HK-2 (cell line): ENCODE measurements around the gene DKK1.

Experiments used
- DNase-seq: peaks from one replicate; pipeline ENCODE4 v3.0.0-alpha.2; 2018; ENCODE audit not compliant: unreplicated experiment

The DKK1 gene, protein sequence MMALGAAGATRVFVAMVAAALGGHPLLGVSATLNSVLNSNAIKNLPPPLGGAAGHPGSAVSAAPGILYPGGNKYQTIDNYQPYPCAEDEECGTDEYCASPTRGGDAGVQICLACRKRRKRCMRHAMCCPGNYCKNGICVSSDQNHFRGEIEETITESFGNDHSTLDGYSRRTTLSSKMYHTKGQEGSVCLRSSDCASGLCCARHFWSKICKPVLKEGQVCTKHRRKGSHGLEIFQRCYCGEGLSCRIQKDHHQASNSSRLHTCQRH

DNA sequence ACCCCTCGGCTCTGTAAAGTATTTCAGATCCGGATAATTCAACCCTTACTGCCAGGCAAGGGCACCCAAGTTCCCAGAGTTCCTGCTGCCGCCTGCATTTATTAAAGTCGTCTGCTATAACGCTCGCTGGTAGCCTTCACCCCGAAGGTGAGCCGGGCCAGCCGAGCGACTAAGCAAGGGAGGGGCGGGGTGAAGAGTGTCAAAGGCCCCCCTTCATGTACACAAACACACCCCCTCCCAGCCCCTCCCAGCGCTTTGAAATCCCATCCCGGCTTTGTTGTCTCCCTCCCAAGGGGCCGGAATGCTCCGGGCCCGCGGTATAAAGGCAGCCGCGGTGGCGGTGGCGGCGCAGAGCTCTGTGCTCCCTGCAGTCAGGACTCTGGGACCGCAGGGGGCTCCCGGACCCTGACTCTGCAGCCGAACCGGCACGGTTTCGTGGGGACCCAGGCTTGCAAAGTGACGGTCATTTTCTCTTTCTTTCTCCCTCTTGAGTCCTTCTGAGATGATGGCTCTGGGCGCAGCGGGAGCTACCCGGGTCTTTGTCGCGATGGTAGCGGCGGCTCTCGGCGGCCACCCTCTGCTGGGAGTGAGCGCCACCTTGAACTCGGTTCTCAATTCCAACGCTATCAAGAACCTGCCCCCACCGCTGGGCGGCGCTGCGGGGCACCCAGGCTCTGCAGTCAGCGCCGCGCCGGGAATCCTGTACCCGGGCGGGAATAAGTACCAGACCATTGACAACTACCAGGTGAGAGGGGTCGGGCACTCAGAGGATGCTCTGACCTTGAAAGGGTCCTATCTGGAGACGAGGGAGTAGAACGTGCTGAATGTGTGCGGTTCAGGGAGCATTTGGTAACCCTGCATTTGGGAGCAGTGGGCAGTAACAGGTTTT, at the start of gene DKK1:
TSS of gene DKK1 (plus strand) at position 349 of the 889 bp plus-strand sequence. CDS start at position 503, 154 bp downstream.
- peak; percentile 87 for DNase-seq

DNA sequence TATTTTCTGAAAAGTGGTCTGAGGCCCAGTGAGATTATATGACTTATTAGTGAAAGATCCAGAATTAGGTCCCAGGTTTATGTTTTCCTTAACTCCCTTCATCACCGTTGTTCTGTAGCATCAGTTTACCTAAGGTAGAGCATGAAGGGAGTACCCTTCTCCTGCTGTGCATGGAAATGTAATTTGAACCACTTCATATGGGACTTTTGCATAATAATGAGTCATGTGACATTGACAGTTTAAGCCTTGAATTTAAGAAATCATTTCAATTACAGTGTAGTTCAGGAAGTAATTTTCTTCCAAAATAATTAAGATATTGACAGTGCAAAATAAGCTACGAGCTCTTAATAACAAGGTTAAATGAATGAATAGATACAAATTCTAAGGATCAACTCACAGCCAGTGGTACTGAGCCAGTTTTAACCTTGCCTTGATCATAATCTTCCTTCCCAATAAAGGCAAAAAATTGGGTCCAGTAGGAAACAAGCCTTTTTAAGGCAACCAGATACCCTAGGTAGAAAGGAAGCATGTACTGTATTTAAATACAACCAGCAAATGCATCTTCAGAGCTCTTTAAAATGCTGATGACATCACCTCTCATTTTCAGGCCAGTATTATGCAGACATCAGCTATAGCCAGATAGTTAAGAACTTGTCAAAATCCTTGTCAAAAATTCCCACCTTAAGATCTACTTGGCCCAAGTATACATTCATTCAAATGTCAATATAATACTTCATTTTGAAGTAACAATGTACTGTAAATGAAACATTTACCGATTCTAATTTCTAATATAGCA, 48.8 kb upstream of the DKK1 start:
- no peak for DNase-seq

DNA sequence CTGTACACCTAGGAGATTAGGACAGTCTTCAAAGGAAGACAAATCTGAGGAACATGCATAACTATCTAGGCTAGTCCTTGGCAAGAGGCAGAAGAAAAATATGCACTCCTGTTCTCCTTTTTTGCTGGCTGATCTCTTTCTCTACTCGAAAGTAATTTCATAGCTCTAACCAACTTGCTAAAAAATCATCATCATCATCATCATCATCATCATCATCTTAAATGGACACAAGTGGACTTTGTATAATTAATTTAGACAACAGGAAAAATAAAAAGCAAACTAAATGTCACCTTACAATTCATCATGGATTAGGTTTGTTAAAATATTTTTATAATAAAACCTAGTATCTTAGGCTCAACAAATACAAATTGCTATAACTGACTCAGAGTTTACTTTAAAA, 47.2 kb upstream of the DKK1 start:
- DNase-seq, result no peak

DNA sequence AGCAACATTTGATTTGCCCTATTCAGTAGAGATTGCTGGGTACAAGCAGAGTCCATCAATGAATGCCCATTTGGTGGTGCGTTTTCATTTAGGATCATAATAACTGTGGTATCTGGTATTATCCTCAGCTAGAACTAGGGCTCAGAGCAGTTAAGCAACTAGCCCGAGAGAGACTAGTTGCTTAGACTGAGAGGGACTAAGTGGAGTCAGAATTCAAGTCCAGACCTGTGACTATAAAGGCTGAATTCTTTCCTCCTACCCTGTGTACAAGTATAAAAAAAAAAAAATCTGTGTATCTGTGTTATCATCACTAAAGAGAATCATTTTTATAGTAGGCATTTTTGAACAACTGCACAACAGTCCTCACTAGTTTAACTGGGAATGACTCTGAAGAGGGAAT, 45.3 kb upstream of the DKK1 start:
- DNase-seq, result no peak

DNA sequence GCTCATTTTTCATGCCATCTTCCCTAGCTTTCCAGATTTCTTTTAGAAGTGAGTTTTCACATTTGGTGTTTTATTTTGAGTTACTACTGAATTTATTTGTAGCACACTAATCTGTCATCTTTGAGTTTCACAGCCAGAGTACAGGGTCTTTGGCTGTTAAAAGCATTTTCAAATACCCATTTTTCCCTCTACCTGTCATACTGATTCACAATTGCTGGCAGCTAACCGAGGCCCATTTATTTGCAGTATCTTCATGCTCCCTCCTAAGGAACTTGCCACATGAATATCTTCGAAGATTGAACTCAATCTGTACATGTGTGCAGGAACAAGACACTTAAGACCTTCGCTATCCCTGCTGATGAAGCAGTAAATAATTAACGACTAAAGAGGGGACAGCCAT, 44.8 kb upstream of the DKK1 start:
- no peak for DNase-seq

DNA sequence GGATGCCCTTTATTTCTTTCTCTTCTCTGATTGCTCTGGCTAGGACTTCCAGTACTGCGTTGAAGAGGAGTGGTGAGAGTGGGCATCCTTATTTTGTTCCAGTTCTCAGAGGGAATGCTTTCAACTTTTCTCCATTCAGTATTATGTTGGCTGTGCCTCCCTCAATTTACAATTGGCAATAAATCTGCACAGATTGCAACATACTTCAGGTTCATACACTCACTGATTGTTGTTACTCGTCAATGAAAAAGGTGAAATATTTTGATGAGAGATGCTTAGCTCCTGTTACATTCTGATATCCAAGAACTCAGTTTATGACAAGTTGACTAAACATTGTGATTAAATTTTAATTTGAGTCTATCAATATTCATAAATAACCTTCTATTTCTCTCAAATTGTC, 37.9 kb upstream of the DKK1 start:
- no peak for DNase-seq

DNA sequence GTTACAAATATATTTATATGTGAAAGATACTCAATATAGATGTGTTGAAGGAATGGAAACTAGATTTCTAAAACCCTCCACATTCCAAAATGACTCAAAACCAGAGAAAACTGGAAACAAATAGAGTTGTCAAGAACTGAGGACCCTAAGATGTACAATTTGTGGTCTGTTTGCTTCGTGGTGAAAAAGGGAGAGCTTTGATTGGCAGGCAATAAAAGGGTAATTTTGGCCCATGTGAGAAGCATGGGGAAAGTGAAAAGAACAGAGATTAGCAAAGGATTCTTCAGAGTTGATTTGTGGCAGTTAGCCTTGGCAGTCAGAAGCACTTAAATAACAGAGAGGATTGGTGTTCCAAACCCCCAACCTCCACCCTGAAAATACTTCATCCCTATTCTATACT, 37.1 kb upstream of the DKK1 start:
- DNase-seq, result no peak

DNA sequence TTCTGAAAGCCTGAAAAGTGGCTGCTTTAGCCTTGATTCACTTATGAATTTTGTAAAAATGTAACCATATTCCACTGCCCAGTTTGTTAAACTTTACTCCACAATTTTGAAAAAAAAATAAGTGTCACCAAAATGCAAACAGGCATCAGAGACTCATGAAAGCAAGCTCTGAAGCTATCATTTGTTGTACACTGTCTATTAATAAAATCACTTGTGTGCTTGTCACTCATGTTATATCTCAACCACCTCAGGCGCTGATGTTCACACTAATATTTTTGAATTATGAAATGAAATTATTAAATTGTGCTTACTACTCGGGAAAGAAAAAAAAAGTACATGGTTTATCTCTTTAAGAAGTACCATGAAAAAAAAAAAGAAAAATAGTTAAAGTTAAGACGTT, 34.5 kb upstream of the DKK1 start:
- DNase-seq, result no peak

DNA sequence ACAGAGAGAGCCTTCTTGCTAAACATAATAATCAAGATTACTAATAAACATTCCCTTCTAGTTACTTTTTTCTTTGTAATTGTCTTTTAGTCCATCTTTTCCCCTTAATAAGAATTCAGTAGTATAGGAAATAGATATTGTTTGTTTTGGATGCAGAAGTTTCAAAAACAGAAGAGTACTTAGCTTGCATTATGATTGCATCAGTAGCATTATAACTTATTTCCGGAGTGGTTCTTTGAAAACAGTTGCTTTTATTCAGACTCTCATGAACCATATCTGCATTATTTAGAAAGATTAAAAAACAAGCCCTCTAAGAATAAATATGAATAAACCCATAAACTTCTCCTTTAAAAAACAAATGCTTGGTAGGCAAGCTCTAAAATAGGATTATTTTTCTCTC, 34.0 kb upstream of the DKK1 start:
- DNase-seq, result no peak

DNA sequence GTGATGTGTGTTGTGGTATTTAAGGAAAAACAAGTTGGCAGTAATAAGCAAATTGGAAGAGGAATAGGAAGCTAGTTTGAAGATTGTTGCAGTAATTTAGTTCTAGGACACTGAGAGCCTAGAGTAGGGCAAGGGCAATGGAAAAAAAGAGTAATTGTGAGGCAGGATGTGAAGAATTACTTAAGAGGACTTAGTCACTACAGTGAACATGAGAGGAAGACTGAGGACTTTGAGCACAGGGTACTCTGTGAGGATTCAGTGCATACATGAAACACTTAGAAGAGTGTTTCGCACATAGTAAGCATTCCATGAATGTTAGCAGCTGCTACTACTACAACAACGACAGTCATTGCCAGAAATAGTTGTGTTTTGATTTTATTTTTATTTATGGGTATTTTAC, 30.9 kb upstream of the DKK1 start:
- no peak for DNase-seq

DNA sequence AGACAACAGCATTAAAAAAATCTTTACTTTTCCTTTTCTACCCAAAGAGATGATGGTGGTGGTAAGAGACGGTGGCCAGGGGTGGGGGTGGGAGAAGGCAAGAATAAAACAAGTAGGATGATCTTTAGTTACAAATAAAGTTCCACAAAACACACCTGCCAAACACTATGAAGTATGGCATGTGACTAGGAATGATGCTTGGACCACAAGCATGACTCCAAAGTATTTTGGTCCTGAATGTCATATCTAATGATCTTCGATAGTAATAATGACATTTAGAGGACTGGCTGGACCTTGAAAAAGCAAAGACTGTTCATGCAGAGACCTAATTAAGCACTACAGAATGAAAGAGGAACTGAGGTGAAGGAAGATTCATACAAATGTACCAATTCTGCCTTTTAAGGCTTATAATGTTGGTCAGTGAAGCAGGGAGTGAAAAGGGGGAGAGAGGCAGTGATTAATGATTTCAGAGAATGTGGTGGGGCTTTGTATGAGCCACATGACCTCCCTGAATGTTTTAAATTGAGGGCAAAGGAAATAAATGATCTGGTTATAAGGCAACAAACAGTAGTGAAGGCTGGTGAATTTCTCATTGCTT, 29.6 kb upstream of the DKK1 start:
- DNase-seq, result no peak

DNA sequence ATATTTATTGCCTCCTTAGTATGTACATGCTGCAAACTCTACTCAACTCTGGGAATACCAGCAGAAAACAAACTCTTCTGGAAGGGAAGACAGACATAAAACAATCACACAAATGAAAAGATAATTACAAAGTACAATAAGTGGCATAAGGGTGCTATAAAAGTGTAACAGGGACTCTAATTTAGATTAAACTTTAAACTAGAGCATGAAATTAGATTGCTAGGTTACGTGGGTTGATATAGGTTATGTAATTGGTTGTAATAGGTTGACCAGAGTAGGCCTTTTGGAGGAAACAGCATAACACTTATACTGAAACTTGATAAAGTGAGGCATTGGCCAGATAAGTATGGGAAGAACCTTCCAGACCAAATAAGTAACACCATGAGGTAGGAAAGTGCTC, 26.2 kb upstream of the DKK1 start:
- DNase-seq, result no peak

DNA sequence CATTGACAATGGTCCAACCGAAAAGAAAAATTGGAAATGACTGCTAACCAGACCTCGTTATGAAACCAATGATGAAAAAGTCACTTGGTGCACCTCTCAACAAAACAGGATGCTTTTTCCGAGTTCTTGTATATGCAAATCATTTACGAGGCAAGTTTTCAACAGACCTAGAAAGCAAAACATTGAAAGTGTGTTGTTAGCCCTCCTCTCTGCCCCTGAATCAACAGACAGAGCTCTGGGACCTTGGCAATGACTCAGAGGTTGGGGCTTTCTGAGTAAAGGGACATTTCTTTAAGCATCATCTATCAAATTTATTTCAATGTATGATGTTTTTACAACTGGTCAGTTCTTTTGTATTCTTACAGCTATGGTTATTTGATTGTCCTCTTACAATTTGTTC, 16.3 kb upstream of the DKK1 start:
- DNase-seq, result no peak

DNA sequence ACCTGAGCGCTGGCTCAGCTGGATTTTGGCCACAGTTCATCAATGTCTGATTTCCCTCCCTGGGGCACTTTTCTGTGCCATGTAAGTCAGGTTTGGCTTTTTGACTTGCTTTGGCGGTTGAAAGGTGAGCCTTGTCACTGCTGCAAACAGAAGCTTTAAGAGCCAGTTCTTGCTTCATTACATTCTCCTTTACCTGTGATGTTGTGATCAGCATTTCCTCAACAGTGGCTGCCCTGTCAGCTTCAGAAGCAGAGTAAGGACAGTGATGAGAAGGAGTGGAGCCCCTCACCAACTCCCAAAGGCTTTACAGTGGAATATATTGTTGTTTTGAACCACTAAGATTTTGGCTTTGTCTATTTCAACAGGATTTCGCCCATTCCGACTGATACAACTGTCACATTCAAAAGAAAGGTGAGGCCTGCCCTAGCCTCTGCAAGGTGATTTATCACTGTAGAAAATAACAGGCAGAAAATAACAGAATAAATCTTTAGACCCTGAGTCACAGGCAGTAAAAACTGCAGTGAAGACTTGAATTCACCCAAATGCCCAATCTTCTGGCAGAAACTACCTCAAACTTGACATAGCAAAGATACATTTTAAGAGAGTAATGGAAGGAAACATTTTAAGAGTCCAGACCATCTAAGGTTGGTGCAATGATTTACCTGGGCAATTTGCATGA, 13.3 kb upstream of the DKK1 start:
- no peak for DNase-seq

DNA sequence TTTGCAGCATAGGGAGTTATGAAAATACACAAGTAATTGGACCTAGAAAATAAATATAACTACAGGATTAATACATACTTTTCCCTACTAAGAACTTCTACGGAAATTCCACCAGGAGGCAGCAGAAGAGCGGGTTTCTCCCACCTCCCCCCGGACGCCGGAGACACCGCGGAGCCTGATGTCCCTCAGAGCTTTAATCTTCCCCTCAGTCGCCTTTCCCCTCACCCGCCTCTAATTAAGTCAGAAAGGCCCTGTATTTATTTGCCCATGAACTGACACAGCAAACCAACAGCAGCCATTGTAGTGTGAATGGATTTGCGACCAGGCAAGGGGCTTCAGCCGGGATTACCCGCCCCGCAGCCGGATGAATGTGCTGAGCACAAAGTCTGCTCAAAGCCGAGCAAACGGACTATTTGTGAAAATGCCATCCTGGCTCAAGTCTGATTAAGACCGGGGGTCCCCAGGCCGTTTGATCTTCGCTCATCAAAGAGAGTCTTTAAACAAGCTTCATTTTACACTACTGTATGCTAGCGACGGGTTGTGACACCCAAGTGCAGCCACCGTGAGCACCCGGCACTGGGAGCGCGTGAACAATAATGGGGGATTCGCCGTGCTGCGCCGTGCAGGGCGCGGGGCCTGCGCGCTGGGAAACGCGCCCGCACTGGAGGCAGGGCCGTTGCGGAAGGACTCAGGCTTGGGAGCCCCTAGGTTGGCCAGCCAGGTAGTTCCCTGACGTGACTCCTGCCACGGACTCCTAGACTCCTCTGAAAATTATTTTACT, 5.6 kb upstream of the DKK1 start:
- DNase-seq, result peak; percentile 56

DNA sequence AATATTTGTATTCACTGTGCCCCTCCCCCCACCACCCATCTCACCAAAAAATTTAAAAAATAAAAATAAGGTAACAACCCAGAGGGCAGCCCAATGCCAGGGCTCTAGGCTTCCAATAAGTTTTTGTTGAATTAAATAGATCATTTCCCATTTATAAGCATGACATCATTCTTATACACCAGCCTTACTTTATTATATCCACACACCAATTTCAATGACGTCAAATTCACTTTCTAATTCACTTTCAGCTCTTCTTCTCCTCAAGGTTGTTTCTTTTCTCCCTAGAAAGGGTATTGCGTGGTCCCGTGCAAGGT, 1.2 kb upstream of the DKK1 start:
- DNase-seq, result no peak

DNA sequence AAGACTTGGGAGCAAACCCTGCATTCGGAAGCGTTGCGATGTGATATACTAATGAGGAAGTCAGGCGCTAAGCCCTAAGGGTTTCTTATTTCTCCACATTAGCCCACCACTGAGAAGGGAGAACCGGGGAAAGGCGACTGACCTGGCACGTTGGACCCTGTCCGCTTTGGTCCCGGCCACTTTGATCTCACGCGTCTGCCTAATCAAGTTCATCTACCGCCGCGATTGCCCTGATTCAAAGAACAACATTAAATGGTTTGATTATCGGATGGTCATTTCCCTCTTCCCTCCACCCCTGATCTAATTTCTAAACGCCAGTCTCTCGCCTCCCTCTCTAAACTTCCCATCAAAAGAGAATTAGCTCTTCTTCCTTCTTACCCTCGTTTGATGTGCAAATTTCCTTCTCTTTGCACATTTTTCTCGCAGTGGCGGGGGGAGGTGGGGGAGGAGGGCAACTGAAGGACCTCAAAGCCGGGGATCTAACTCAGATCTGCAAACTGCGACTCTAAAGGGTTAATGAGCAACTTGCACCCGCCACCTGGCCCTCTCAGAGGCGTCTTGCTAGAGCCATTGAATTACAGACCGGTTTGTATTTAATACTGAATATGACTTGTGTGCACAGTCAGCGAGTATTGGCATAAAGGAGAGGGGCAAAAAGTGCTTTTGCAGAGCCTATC, 687 bp upstream of the DKK1 start:
- DNase-seq, result peak; percentile 11

DNA sequence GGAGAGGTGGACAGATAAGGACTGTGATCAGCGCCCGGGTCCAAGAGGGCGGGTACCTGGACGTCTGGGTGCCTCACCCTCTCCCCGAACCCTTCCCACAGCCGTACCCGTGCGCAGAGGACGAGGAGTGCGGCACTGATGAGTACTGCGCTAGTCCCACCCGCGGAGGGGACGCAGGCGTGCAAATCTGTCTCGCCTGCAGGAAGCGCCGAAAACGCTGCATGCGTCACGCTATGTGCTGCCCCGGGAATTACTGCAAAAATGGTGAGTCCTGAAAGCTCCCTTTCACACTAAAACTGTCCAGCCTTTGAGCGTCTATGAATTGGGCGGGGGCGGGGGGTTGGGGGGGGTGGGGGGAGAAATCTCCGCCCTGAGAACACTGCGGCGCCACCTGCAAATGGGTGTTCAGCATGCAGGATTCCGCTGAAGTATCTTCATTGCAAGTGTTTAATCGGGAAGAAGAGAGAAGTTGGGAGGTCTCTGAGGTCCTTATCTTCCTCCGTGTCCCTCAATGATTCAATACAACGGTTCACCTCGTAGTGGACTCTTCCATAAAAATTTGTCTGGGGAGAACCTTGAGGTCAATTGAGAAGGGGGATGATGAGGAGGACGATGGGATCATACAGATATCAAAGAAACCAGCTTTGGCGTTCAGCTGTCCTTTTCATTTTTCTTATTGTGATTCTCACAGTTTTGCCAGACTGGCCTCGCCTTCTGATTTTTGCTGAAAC, 906 bp downstream of the DKK1 start:
- DNase-seq, result no peak

DNA sequence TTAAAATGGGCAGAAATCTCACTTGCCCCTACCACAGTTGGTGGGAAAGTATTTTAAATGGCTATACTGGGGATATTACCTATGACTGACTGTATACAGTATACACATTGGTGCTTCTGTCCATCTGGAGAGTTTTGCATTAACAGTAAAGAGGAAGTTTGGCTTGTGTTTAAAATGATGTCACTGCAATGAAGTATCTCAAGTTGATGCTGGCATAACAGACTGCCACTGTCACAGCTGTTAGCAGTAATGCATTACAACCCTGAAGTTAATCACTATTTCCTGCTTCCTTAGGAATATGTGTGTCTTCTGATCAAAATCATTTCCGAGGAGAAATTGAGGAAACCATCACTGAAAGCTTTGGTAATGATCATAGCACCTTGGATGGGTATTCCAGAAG, 1.9 kb downstream of the DKK1 start:
- DNase-seq, result no peak

DNA sequence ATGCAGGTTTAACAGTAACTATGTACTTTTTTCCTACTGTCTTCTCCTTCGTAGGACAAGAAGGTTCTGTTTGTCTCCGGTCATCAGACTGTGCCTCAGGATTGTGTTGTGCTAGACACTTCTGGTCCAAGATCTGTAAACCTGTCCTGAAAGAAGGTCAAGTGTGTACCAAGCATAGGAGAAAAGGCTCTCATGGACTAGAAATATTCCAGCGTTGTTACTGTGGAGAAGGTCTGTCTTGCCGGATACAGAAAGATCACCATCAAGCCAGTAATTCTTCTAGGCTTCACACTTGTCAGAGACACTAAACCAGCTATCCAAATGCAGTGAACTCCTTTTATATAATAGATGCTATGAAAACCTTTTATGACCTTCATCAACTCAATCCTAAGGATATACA, 2.4 kb downstream of the DKK1 start:
- no peak for DNase-seq
